ENCODE results near the gene GUCY2C.

- TF ChIP-seq EZH2 (IDR thresholded peaks at IDR 0.05) (no peak), POLR2AphosphoS5 (IDR thresholded peaks at IDR 0.05; ENCODE audit: borderline replicate concordance, low read depth, low read length) (no peak)
These were observed 83.4 kb downstream of the GUCY2C start for GRCh38 chr12:14612898-14613445.

Data from SK-N-MC (cell line).